Activated CD8-positive, alpha-beta memory T cell treated with anti-CD3 and anti-CD28 coated beads, Interleukin-2, amount 10 ng/mL, durations not matched to agents 7 days and 5 days (primary cell): Measurements from ENCODE around the gene COL13A1. TPM values are rescaled to one million over a fixed set of nuclear protein-coding genes. Genes with fewer than 3 reads are reported as not detected.

Source experiments
- ATAC-seq: fragments of 150-1000 bp; cut with Tn5 transposase; one replicate; pipeline ENCODE4 v1.10.0; 2021; ENCODE audit warnings: moderate library complexity
- CTCF ChIA-PET: fragments of 350-600 bp; sonication (Branson Sonifier 250); formaldehyde crosslinking; loops from one replicate; lab custom pipeline; 2021; ENCODE audit warnings: antibody characterized with exemption; lab: Charles Lee
- DNase-seq: peaks from one replicate; pipeline ENCODE4 v3.0.0-alpha.2; 2020
- H3K27ac Mint-ChIP-seq: one replicate; pipeline ENCODE4 v1.8.0; 2021; ENCODE audit warnings: mild to moderate bottlenecking, mixed read lengths
- H3K27me3 Mint-ChIP-seq: one replicate; pipeline ENCODE4 v1.8.0; 2021; ENCODE audit warnings: mixed read lengths
- H3K36me3 Mint-ChIP-seq: one replicate; pipeline ENCODE4 v1.8.0; 2021; ENCODE audit warnings: mild to moderate bottlenecking, mixed read lengths
- H3K4me1 Mint-ChIP-seq: one replicate; pipeline ENCODE4 v1.8.0; 2021; ENCODE audit warnings: mixed read lengths
- H3K4me3 Mint-ChIP-seq: one replicate; pipeline ENCODE4 v1.8.0; 2021; ENCODE audit warnings: mild to moderate bottlenecking, moderate library complexity, mixed read lengths
- H3K9me3 Mint-ChIP-seq: one replicate; pipeline ENCODE4 v1.8.0; 2022; ENCODE audit warnings: low read depth, mixed read lengths
- total RNA-seq, 2 experiments: library from RNA; stranded (reverse); gene quantifications; one replicate each; pipeline ENCODE4 v1.2.3, GENCODE V29; 2021

COL13A1 gene
- total RNA-seq, 2 experiments from 2014 or later = not detected

GRCh38 chr10:69884686-69885085 lies 83.0 kb downstream of the COL13A1 start:
- Mint-ChIP-seq H3K27me3 (peaks cover 16% of the 10 kb centered on the region), H3K4me1 (no peaks in the 10 kb centered on the region), H3K4me3 (no peak overlapping the region), H3K9me3 (no peaks in the 10 kb centered on the region), H3K36me3 (no peaks in the 10 kb centered on the region), H3K27ac (no peak overlapping the region)
- ATAC-seq = no peak
- CTCF ChIA-PET = no interaction called here
- DNase-seq = no peak

GRCh38 chr10:69885379-69886013 lies 83.8 kb downstream of the COL13A1 start:
- Mint-ChIP-seq H3K4me3 (no peak overlapping the region), H3K9me3 (no peaks in the 10 kb centered on the region), H3K27me3 (peaks cover 16% of the 10 kb centered on the region), H3K27ac (no peak overlapping the region), H3K4me1 (no peaks in the 10 kb centered on the region), H3K36me3 (no peaks in the 10 kb centered on the region)
- CTCF ChIA-PET = no interaction called here
- DNase-seq (no peak), ATAC-seq (no peak)

GRCh38 chr10:69888882-69889584 lies 87.3 kb downstream of the COL13A1 start:
- DNase-seq = no peak
- CTCF ChIA-PET = no interaction called here
- peaks cover 5% of the 10 kb centered on the region for H3K27me3 Mint-ChIP-seq
- H3K9me3 Mint-ChIP-seq = no peaks in the 10 kb centered on the region
- no peaks in the 10 kb centered on the region for H3K36me3 Mint-ChIP-seq
- no peak overlapping the region for H3K4me3 Mint-ChIP-seq
- no peak for ATAC-seq
- no peaks in the 10 kb centered on the region for H3K4me1 Mint-ChIP-seq
- H3K27ac Mint-ChIP-seq = no peak overlapping the region

GRCh38 chr10:69890065-69890847 lies 88.5 kb downstream of the COL13A1 start:
- CTCF ChIA-PET = no interaction called here
- Mint-ChIP-seq H3K4me3 (no peak overlapping the region), H3K9me3 (no peaks in the 10 kb centered on the region), H3K36me3 (no peaks in the 10 kb centered on the region), H3K27me3 (peaks cover 1% of the 10 kb centered on the region), H3K27ac (no peak overlapping the region), H3K4me1 (no peaks in the 10 kb centered on the region)
- ATAC-seq (no peak), DNase-seq (no peak)

GRCh38 chr10:69891057-69891617 lies 89.4 kb downstream of the COL13A1 start:
- Mint-ChIP-seq H3K9me3 (no peaks in the 10 kb centered on the region), H3K27me3 (no peaks in the 10 kb centered on the region), H3K4me3 (no peak overlapping the region), H3K36me3 (no peaks in the 10 kb centered on the region), H3K27ac (no peak overlapping the region), H3K4me1 (no peaks in the 10 kb centered on the region)
- CTCF ChIA-PET = interaction anchor here (0.6 kb wide), 1 partner anchor 365 kb away, joined by 3 read pairs; no protein-coding TSS in a partner anchor
- ATAC-seq (no peak), DNase-seq (no peak)

GRCh38 chr10:69892406-69892805 lies 90.7 kb downstream of the COL13A1 start:
- H3K36me3 Mint-ChIP-seq = no peaks in the 10 kb centered on the region
- no peaks in the 10 kb centered on the region for H3K4me1 Mint-ChIP-seq
- CTCF ChIA-PET = no interaction called here
- ATAC-seq = no peak
- H3K9me3 Mint-ChIP-seq = no peaks in the 10 kb centered on the region
- no peak overlapping the region for H3K4me3 Mint-ChIP-seq
- no peak overlapping the region for H3K27ac Mint-ChIP-seq
- no peak for DNase-seq
- H3K27me3 Mint-ChIP-seq = no peaks in the 10 kb centered on the region

GRCh38 chr10:69892816-69893215 lies 91.1 kb downstream of the COL13A1 start:
- H3K9me3 Mint-ChIP-seq = no peaks in the 10 kb centered on the region
- no peak for ATAC-seq
- no peak overlapping the region for H3K27ac Mint-ChIP-seq

GRCh38 chr10:69893271-69893900 lies 91.7 kb downstream of the COL13A1 start:
- H3K27ac Mint-ChIP-seq = no peak overlapping the region
- no peaks in the 10 kb centered on the region for H3K36me3 Mint-ChIP-seq
- H3K9me3 Mint-ChIP-seq = no peaks in the 10 kb centered on the region
- H3K4me1 Mint-ChIP-seq = no peaks in the 10 kb centered on the region
- ATAC-seq (no peak), DNase-seq (no peak)
- no peak overlapping the region for H3K4me3 Mint-ChIP-seq
- no peaks in the 10 kb centered on the region for H3K27me3 Mint-ChIP-seq
- CTCF ChIA-PET = no interaction called here

More at GRCh38 chr10:69892816-69893215, 91.1 kb downstream of the COL13A1 start:
- H3K27me3 Mint-ChIP-seq = no peaks in the 10 kb centered on the region
- CTCF ChIA-PET = no interaction called here
- H3K4me1 Mint-ChIP-seq = no peaks in the 10 kb centered on the region
- no peaks in the 10 kb centered on the region for H3K36me3 Mint-ChIP-seq
- no peak overlapping the region for H3K4me3 Mint-ChIP-seq
- no peak for DNase-seq

GRCh38 chr10:69894156-69894555 lies 92.5 kb downstream of the COL13A1 start:
- no peak for ATAC-seq
- Mint-ChIP-seq H3K36me3 (no peaks in the 10 kb centered on the region), H3K9me3 (no peaks in the 10 kb centered on the region), H3K27me3 (no peaks in the 10 kb centered on the region), H3K4me3 (no peak overlapping the region), H3K27ac (no peak overlapping the region), H3K4me1 (no peaks in the 10 kb centered on the region)
- DNase-seq = no peak
- CTCF ChIA-PET = no interaction called here

GRCh38 chr10:69895759-69896158 lies 94.1 kb downstream of the COL13A1 start:
- Mint-ChIP-seq H3K4me3 (no peak overlapping the region), H3K27me3 (no peaks in the 10 kb centered on the region), H3K27ac (no peak overlapping the region), H3K9me3 (no peaks in the 10 kb centered on the region), H3K4me1 (no peaks in the 10 kb centered on the region), H3K36me3 (no peaks in the 10 kb centered on the region)
- ATAC-seq (no peak), DNase-seq (no peak)
- CTCF ChIA-PET = no interaction called here

- no peak for ATAC-seq
- H3K36me3 Mint-ChIP-seq = no peaks in the 10 kb centered on the region
These were observed 95.0 kb downstream of the COL13A1 start for GRCh38 chr10:69896606-69897231.

GRCh38 chr10:69897432-69897831 lies 95.7 kb downstream of the COL13A1 start:
- no peak for DNase-seq
- H3K4me1 Mint-ChIP-seq = no peaks in the 10 kb centered on the region
- no peak overlapping the region for H3K4me3 Mint-ChIP-seq
- CTCF ChIA-PET = no interaction called here
- H3K27me3 Mint-ChIP-seq = no peaks in the 10 kb centered on the region
- no peak for ATAC-seq
- no peaks in the 10 kb centered on the region for H3K36me3 Mint-ChIP-seq
- no peak overlapping the region for H3K27ac Mint-ChIP-seq
- H3K9me3 Mint-ChIP-seq = no peaks in the 10 kb centered on the region

More at GRCh38 chr10:69896606-69897231, 95.0 kb downstream of the COL13A1 start:
- no peak overlapping the region for H3K27ac Mint-ChIP-seq
- DNase-seq = no peak
- CTCF ChIA-PET = no interaction called here
- H3K4me1 Mint-ChIP-seq = no peaks in the 10 kb centered on the region
- H3K9me3 Mint-ChIP-seq = no peaks in the 10 kb centered on the region
- H3K27me3 Mint-ChIP-seq = no peaks in the 10 kb centered on the region
- H3K4me3 Mint-ChIP-seq = no peak overlapping the region

- no peaks in the 10 kb centered on the region for H3K4me1 Mint-ChIP-seq
- no peaks in the 10 kb centered on the region for H3K9me3 Mint-ChIP-seq
- ATAC-seq = no peak
- H3K36me3 Mint-ChIP-seq = no peaks in the 10 kb centered on the region
- H3K27me3 Mint-ChIP-seq = no peaks in the 10 kb centered on the region
- DNase-seq = no peak
- H3K27ac Mint-ChIP-seq = no peak overlapping the region
- CTCF ChIA-PET = no interaction called here
- H3K4me3 Mint-ChIP-seq = no peak overlapping the region
These were observed 96.3 kb downstream of the COL13A1 start for GRCh38 chr10:69897999-69898398.
